IMR-90 (cell line): ENCODE data around the gene WDR37. TPM values are rescaled to one million over a fixed set of nuclear protein-coding genes. Genes with fewer than 3 reads are reported as not detected.

Source experiments
- ATAC-seq: fragments of 200-7000 bp; cut with Tn5 transposase; 2 replicates; pipeline ENCODE4 v1.9.1; 2020; ENCODE audit warnings: low read depth, mild to moderate bottlenecking, moderate library complexity
- BruUV-seq: library from RNA; stranded (reverse); fragments of 400-500 nt; replicated peaks from 2 replicates; lab custom pipeline; 2021; lab: Mats Ljungman, UMichigan
- CTCF ChIA-PET: fragments of 300-600 bp; formaldehyde crosslinking; extraction: SDS; loops from one replicate; lab custom pipeline; 2021; ENCODE audit warnings: antibody characterized with exemption; lab: Yijun Ruan, JAX
- POLR2A ChIA-PET: fragments of 300-600 bp; sonication (Branson Sonifier 250); formaldehyde crosslinking; loops from one replicate; lab custom pipeline; 2022; ENCODE audit warnings: antibody characterized with exemption; ENCODE audit not compliant: unreplicated experiment; lab: Charles Lee
- DNase-seq: peaks from one replicate; pipeline ENCODE4 v3.0.0; 2013
- H2AFZ ChIP-seq: replicated peaks from 2 replicates; pipeline ENCODE3; 2013; ENCODE audit warnings: low read length, mild to moderate bottlenecking; ENCODE audit not compliant: poor library complexity
- H2AK5ac ChIP-seq: 2 replicates; pipeline ENCODE4 v1.6.1; 2013; ENCODE audit warnings: low read depth, low read length, inconsistent platforms
- H2AK9ac ChIP-seq: replicated peaks from 2 replicates; pipeline ENCODE3; 2013; ENCODE audit warnings: mild to moderate bottlenecking, low read depth, low read length, moderate library complexity; ENCODE audit not compliant: poor library complexity
- H2BK120ac ChIP-seq: 2 replicates; pipeline ENCODE4 v1.6.1; 2013; ENCODE audit warnings: low read depth, low read length, inconsistent platforms
- H2BK15ac ChIP-seq: 3 replicates; pipeline ENCODE4 v1.6.1; 2013; ENCODE audit warnings: low read depth, low read length, inconsistent platforms
- H2BK20ac ChIP-seq: 2 replicates; pipeline ENCODE4 v1.6.1; 2013; ENCODE audit warnings: low read depth, mild to moderate bottlenecking, inconsistent platforms, low read length, moderate library complexity
- H2BK5ac ChIP-seq: 2 replicates; pipeline ENCODE4 v1.6.1; 2013; ENCODE audit warnings: mild to moderate bottlenecking, low read depth, low read length, inconsistent platforms; ENCODE audit not compliant: poor library complexity, severe bottlenecking
- H3K14ac ChIP-seq: replicated peaks from 2 replicates; pipeline ENCODE4 v1.6.1; 2013; ENCODE audit warnings: low read depth, low read length, inconsistent platforms
- H3K18ac ChIP-seq: 2 replicates; pipeline ENCODE4 v1.6.1; 2013; ENCODE audit warnings: low read depth, low read length, control low read depth
- H3K23ac ChIP-seq: 2 replicates; pipeline ENCODE4 v1.6.1; 2013; ENCODE audit warnings: low read depth, low read length, inconsistent platforms
- H3K27ac ChIP-seq: 2 replicates; pipeline ENCODE4 v1.5.1; 2013; ENCODE audit warnings: mild to moderate bottlenecking, control low read depth, low read length; ENCODE audit not compliant: insufficient read depth
- H3K27me3 ChIP-seq: 2 replicates; pipeline ENCODE4 v1.6.1; 2013; ENCODE audit warnings: low read length; ENCODE audit not compliant: control insufficient read depth, insufficient read depth
- H3K36me3 ChIP-seq: 2 replicates; pipeline ENCODE4 v1.6.1; 2013; ENCODE audit warnings: low read length, mixed read lengths; ENCODE audit not compliant: control insufficient read depth, insufficient read depth
- H3K4ac ChIP-seq: 2 replicates; pipeline ENCODE4 v1.6.1; 2013; ENCODE audit warnings: low read depth, low read length, inconsistent platforms
- H3K4me1 ChIP-seq: 2 replicates; pipeline ENCODE4 v1.6.1; 2013; ENCODE audit warnings: low read length, mixed read lengths; ENCODE audit not compliant: control insufficient read depth, insufficient read depth
- H3K4me2 ChIP-seq: 2 replicates; pipeline ENCODE4 v1.6.1; 2013; ENCODE audit warnings: low read depth, mild to moderate bottlenecking, control low read depth, low read length, moderate library complexity
- H3K4me3 ChIP-seq: 2 replicates; pipeline ENCODE4 v1.5.1; 2013; ENCODE audit warnings: low read depth, mild to moderate bottlenecking, control low read depth, low read length, moderate library complexity; ENCODE audit not compliant: insufficient read depth
- H3K56ac ChIP-seq: 2 replicates; pipeline ENCODE4 v1.6.1; 2013; ENCODE audit warnings: low read length, inconsistent platforms; ENCODE audit not compliant: insufficient read depth; ENCODE audit errors: extremely low read depth
- H3K79me1 ChIP-seq, 2 experiments: 2 replicates each; pipeline ENCODE4 v1.6.1; 2013; ENCODE audit warnings: low read length in 2 of 2, inconsistent platforms in 1 of 2, low read depth in 1 of 2
- H3K9ac ChIP-seq: 2 replicates; pipeline ENCODE4 v1.6.1; 2013; ENCODE audit warnings: low read depth, low read length, control low read depth
- H3K9me1 ChIP-seq: 2 replicates; pipeline ENCODE4 v1.6.1; 2013; ENCODE audit warnings: low read length, inconsistent platforms; ENCODE audit not compliant: insufficient read depth
- H3K9me3 ChIP-seq: 2 replicates; pipeline ENCODE4 v1.6.1; 2013; ENCODE audit warnings: low read length; ENCODE audit not compliant: control insufficient read depth, insufficient read depth
- H4K20me1 ChIP-seq: 2 replicates; pipeline ENCODE4 v1.6.1; 2013; ENCODE audit warnings: low read length, inconsistent platforms; ENCODE audit not compliant: insufficient read depth
- H4K5ac ChIP-seq: 2 replicates; pipeline ENCODE4 v1.6.1; 2013; ENCODE audit warnings: mild to moderate bottlenecking, low read depth, low read length, control low read depth
- H4K8ac ChIP-seq, 2 experiments: 2 replicates each; pipeline ENCODE4 v1.6.1; 2013; ENCODE audit warnings: low read depth in 2 of 2, low read length in 2 of 2, control low read depth in 1 of 2, inconsistent platforms in 1 of 2
- H4K91ac ChIP-seq: 2 replicates; pipeline ENCODE4 v1.6.1; 2013; ENCODE audit warnings: low read depth, low read length, inconsistent platforms; ENCODE audit not compliant: insufficient read depth
- CEBPB ChIP-seq: IDR thresholded peaks from 2 replicates; pipeline ENCODE4 v1.6.1; 2012; ENCODE audit warnings: low read depth, low read length, improper control_type of control experiment
- FOS ChIP-seq: fragments of 150-350 bp; IDR thresholded peaks from 2 replicates; pipeline ENCODE4 v1.6.1; 2016; ENCODE audit warnings: low read depth, low read length
- NFE2L2 ChIP-seq: fragments of 150-350 bp; IDR thresholded peaks from 2 replicates; pipeline ENCODE4 v1.6.1; 2016; ENCODE audit warnings: low read depth, mild to moderate bottlenecking, low read length
- RAD21 ChIP-seq: IDR thresholded peaks from 2 replicates; pipeline ENCODE4 v1.6.1; 2012; ENCODE audit warnings: low read length, improper control_type of control experiment
- RCOR1 ChIP-seq: IDR thresholded peaks from 2 replicates; pipeline ENCODE4 v1.6.1; 2012; ENCODE audit warnings: mild to moderate bottlenecking, low read length, improper control_type of control experiment; ENCODE audit not compliant: insufficient replicate concordance
- RFX5 ChIP-seq: IDR thresholded peaks from 2 replicates; pipeline ENCODE4 v1.8.0; 2012; ENCODE audit warnings: low read depth, mild to moderate bottlenecking, low read length, moderate library complexity
- SMC3 ChIP-seq: fragments of 150-350 bp; IDR thresholded peaks from 2 replicates; pipeline ENCODE4 v1.6.1; 2016; ENCODE audit warnings: low read depth, mild to moderate bottlenecking, antibody characterized with exemption, low read length, moderate library complexity
- WGBS, 2 experiments: methylation state at CpG; one replicate each; pipeline versions ENCODE4 v1.1.5 to v1.1.7; 2013; ENCODE audit warnings: missing lambda C conversion rate in 2 of 2; ENCODE audit not compliant: insufficient read length in 1 of 2; ENCODE audit errors: extremely low coverage in 2 of 2; 5-methylcytosine and 5-hydroxymethylcytosine counted together
- dilution Hi-C: fragments of 300-500 bp; cut with HindIII; formaldehyde crosslinking; loops from one replicate; pipeline ENCODE4 v1.14.3; 2018; ENCODE audit warnings: low sequenced_read_pairs; ENCODE audit not compliant: unreplicated experiment
- in situ Hi-C: fragments of 300-500 bp; cut with MboI; formaldehyde crosslinking; loops from 3 replicates; pipeline ENCODE4 v1.14.3; 2019; ENCODE audit warnings: low sequenced_read_pairs, inconsistent platforms, mixed read lengths
- intact Hi-C: fragments of 100-400 bp; cut with micrococcal nuclease; formaldehyde crosslinking; loops from 2 replicates; pipeline ENCODE4 v1.10.0; 2022
- polyA plus RNA-seq, 3 experiments: library from polyadenylated mRNA; depleted of rRNA; stranded (reverse); fragments of >200 nt; gene quantifications; 2 replicates each; pipeline ENCODE4 v1.2.3, GENCODE V29; 2012; ENCODE audit warnings: low replicate concordance in 1 of 3
- total RNA-seq: library from RNA; depleted of rRNA; stranded (reverse); fragments of >200 nt; gene quantifications from 2 replicates; pipeline ENCODE4 v1.2.3, GENCODE V29; 2012
- TF ChIP-seq, protein P1 (sequence below): fragments of 150-350 bp; IDR thresholded peaks from 2 replicates; pipeline ENCODE4 v1.6.1; 2016; ENCODE audit warnings: low read depth, mild to moderate bottlenecking, low read length, moderate library complexity, borderline replicate concordance

WDR37 gene
- total and polyA plus RNA-seq, 2 of the 4 experiments (the other 2 are of a cell fraction): 12.7 to 14.5 TPM

GRCh38 chr10:1045415-1045814 lies 10.8 kb upstream of the WDR37 start:
- POLR2A ChIA-PET: no interaction called here
- DNase-seq: no peak
- Histone ChIP-seq H2BK120ac (no peak overlapping the region), H4K5ac (no peak overlapping the region), H3K9me3 (no peaks in the 10 kb centered on the region), H3K9me1 (peaks cover 8% of the 10 kb centered on the region; the same call in 1 of the 2 replicates), H4K91ac (no peak overlapping the region), H2AK5ac (no peak overlapping the region), H2BK20ac (no peak overlapping the region), H3K14ac (no peak overlapping the region), H3K9ac (no peak overlapping the region), H3K4ac (no peak overlapping the region), H3K4me3 (no peak overlapping the region), H3K4me2 (no peak overlapping the region), H2AK9ac (no peak overlapping the region), H3K23ac (no peak overlapping the region), H4K20me1 (peaks cover 32% of the 10 kb centered on the region), H2BK15ac (no peak overlapping the region), H3K56ac (no peak overlapping the region), H3K36me3 (peaks cover 8% of the 10 kb centered on the region), H3K18ac (no peak overlapping the region), H4K8ac (no peak overlapping the region), H3K27ac (no peak overlapping the region), H3K4me1 (peaks cover 2% of the 10 kb centered on the region), H3K27me3 (no peaks in the 10 kb centered on the region), H2AFZ (no peak overlapping the region), H2BK5ac (no peak overlapping the region), H3K79me1 (peaks cover 18 to 53% of the 10 kb centered on the region in 2 experiments)
- CTCF ChIA-PET: no interaction called here
- ATAC-seq: no peak
- intact Hi-C loops (no loop called here), dilution Hi-C loops (no loop called here), in situ Hi-C loops (no loop called here)
- no peak for TF ChIP-seq FOS
- TF ChIP-seq RAD21: no peak
- TF ChIP-seq SMC3: no peak
- TF ChIP-seq NFE2L2: no peak
- TF ChIP-seq RCOR1: no peak
- TF ChIP-seq, protein P1, sequence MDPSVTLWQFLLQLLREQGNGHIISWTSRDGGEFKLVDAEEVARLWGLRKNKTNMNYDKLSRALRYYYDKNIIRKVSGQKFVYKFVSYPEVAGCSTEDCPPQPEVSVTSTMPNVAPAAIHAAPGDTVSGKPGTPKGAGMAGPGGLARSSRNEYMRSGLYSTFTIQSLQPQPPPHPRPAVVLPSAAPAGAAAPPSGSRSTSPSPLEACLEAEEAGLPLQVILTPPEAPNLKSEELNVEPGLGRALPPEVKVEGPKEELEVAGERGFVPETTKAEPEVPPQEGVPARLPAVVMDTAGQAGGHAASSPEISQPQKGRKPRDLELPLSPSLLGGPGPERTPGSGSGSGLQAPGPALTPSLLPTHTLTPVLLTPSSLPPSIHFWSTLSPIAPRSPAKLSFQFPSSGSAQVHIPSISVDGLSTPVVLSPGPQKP: no peak
- no peak for TF ChIP-seq CEBPB
- TF ChIP-seq RFX5: no peak
- WGBS, 2 experiments: no CpG with 5 or more reads among the region's 6 CpGs
- no TSS peak for BruUV-seq
